ENCODE data around the gene IDS.
"Not testable (repeated sequence)": the region's sequence is repeated elsewhere in the genome, so short reads cannot be mapped to it uniquely, and the experiment has no call there.

IDS gene

DNA sequence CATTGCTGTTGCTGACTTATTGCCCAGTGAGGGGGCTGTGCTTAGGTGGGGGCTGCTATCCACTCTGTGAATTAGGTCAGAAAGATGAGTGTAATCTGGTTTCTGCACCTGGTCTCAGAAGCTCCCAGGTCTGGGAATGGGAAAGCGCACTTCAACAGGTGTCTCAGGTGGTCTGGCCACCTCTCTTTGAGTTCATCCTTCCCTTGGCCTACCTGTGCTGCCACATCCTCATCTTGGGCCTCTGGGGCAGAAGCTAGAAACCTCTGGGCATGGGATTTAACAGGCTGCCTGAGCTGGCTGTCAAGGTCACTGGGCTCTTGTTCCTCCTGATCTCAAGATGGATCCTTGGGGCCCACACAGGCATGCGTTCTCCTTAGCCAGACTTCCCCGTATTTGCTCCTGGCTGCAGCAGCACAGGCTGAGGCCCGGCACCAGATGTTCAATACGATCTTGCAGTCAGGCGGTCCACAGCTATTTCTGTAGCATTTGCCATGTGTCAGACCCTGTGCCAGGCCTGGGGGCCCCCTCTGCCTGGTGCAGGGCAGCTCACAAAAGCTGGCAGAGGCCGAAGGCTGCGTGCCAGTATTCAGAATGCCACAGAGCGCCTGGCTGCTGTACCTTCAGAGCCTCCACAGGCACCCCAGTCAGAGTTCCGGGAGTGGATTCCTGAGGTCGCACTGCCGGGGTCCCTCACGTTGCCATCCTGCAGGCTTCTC is 21.4 kb upstream of the IDS start:
- not testable (repeated sequence) for DNase-seq

DNA sequence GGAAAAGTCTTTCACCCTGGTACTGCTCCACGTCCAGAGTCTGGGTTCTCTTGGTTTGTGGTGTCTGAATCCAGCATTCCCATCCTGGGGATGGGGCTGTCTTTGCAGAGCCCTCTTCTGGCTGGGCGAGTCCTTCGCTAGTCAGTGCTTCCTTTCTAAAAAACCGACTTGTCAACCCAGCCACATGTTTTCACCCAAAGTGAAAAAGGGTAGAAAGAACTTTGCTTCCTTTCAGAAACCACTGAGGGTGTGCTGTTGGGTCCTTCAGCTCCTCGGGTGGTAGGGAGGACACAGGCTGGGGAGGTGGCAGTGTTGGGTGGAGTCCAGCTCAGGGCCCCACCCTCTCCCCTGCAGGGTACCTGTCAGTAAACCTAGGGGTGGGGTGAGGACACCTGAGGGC is 20.8 kb upstream of the IDS start:
- DNase-seq = not testable (repeated sequence)

DNA sequence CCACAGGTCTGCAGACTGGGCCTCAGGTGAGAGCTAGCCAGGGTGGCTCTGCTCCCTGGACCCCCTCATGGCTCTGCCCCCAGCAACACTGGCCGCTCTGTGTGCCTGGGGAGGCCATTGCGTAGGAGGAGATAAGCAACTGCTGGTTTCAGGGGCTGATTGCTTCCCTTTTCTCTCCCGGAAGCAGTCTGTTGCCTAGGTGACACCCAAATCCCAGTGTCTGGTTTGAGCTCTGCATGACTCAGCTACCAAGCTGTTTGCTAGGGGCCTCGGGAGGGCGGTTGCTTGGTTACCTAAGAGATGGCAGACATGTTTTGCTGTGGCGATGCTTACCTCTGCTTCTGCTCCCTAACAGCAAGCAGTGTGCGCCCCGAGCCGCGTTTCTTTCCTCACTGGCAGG is 20.3 kb upstream of the IDS start:
- DNase-seq = not testable (repeated sequence)

DNA sequence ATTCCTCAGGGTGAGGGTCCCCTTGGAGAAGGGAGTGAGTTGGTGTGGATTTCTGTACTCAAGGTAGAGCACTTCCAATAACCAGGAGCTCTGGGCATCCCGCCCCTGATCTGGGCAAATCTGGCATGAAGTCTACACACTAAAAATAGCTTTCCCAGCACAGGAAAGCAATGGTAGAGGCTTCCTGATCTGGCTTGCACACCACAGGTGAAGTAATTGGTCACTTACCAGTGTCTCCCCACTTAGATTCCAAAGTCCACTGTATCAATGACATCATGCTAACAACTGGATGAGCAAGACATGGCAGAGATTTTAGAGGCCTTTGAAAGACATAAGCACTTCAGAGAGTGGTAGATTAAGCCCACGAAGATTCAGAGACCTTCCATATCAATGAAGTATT is 17.8 kb upstream of the IDS start:
- no peak for DNase-seq

DNA sequence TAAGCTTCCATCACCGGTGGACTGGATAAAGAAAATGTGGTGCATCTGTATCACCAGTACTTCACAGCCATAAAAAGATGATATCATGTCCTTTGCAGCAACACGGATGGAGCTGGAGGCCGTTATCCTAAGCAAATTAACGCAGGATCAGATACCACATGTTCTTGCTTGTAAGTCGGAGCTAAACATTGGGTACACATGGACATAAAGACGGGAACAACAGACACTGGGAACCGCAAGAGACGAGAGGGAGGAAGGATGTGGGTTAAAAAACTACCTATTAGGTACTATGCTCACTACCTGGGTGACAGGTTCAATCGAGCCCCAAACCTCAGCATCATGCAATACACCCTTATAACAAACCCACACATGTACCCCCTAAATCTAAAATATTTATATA is 16.3 kb upstream of the IDS start:
- DNase-seq = no peak

DNA sequence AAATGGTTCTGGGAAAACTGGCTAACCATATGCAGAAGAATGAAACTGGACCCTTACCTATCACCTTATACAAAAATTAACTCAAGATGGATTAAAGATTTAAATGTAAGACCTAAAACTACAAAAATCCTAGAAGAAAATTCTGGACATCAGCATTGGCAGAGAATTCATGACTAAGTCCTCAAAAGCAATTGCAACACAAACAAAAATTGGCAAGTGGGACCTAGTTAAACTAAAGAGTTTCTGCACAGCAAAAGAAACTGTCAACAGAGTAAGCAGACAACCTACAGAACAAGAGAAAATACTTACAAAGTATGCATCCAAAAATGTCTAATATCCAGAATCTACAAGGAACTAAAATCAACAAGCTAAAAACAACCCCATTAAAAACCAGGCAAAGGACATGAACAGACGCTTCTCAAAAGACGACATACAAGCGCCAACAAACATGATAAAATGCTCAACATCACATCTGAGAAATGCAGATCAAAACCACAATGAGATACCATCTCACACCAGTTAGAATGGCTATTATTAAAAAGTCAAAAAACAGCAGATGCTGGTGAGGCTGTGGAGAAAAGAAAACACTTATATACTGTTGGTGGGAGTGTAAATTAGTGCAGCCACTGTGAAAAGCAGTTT is 15.7 kb upstream of the IDS start:
- not testable (repeated sequence) for DNase-seq

DNA sequence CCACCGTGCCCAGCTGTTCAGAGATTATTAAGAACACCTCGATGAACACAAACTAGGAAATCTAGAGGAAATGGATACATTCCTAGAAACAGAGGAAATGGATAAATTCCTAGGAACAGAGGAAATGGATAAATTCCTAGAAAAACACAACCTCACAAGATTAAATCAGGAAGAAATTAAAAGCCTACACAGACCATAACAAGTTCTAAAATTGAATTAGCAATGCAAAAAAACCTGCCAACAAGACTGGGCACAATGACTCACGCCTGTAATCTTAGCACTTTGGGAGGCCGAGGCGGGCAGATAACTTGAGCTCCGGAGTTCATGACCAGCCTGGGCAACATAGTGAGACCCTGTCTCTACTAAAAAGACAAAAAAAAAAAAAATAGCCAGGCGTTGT is 13.1 kb upstream of the IDS start:
- no peak for DNase-seq

DNA sequence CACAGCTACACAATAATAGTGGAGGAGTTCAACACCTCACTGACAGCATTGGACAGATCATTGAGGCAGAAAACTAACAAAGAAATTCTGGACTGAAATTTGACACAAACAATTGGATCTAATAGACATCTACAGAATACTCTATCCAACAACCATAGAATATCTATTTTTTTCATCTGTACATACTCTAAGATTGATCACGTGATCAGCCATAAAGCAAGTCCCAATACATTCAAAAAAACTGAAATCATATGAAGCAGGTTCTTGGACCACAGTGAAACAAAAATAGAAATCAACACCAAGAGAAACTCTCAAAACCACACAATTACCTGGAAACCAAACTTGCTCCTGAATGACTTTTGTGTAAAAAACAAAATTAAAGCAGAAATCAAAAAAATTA is 12.2 kb upstream of the IDS start:
- no peak for DNase-seq

DNA sequence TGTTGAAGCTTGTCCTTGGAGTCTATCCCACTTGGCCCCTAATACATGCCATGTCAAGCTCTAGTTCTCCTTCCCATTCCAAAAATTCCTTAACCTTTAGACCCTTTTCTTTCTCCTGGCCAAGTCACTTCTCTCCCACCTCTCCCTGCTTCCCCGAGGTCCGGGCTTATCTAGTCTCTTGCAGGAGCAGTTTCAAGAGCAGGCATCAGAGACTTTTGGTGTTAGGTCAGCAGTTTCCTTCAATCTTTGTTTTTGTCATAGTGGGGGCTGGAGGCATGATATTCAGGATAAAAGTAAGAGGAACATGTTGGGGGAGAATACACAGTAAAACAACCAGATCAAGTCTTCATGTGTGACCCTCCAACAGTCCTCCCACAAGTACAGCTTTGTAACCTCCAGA is 11.5 kb upstream of the IDS start:
- DNase-seq = no peak

DNA sequence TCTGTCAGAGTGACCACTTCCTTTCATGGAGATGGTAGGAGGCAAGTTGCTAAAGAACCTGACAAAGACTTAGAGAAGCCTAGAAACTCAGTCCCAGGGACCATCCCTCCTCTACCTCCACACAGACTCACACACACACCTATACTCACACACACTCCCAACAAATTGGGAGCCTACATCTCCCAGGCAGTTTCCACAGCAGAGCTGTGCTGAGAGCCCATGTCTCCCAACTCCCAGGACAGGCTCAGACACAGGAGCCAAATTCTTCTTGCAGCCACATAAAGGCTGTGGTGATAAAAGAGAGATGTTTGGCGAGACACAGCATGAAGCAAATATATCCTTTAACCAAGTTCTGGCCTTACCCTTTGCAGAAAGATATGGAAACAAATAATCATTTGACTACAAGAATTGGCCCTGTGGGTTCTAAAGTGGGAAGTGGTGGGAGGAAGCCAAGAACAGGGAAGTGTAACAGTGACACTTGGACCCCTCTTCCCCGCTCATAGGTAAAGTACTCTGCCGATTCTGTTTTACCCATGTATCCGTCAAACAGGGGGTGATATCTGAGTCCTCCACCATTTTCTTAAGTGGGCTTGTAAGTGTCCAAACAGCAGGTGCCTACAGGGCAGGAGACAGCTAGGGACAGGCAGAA is 11.0 kb upstream of the IDS start:
- DNase-seq = no peak

DNA sequence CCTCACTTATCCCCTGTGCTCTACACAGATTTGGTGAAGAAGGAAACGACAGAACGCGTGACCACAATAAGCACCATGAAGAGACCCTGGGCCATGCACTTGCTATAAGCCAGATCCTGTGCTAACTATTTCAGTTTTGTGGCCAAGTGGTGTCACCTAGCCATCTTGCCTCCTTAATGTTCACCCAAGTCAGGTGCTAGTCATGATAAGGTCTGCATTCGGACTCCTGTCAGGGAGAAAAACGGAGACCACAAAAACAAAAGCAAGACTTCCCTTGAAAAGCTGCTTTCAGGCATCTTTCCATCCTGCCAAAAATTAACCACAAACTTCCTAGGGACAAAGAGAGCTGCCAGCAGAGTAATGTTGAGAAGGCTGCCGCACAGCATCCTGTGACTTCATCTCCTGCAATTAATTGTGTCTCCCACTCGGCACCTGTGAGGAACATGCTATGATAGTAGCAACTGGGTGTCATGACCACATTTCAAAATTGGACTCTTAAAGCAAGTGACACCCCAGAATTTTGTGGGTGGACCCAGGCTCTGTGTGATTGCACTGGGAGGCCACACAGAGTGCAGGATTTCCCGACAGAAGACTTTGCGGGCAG is 8.8 kb upstream of the IDS start:
- DNase-seq = no peak

DNA sequence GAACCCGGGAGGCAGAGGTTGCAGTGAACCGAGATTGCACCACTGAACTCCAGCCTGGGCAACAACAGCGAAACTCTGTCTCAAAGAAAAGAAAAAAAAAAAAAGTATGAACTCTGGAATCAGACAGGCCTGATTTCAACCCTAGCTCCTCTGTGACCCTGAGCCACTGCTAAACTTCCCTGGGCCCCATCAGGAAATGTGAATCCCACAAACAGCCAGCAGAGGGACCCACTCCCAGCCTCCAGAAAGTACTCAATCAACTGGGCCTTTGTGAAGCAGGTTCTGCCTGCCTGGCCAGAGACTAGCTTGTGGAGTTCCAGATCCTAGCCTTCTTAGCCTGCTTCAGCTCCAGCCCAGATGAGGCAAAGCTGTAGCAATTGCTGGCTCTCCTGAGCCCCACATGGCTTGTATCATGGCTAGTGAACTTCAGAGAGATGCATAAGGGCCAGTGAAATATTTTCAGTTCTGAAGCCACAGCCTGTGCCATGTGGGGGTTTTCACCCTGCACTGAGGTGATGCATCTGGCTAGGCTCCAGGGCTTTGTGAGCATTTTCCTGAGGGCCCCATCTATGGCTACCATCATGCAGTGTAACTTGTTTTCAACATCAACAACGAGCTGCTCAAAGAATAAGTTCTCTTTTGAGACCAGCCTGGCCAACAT is 7.2 kb upstream of the IDS start:
- DNase-seq = peak; percentile 17

DNA sequence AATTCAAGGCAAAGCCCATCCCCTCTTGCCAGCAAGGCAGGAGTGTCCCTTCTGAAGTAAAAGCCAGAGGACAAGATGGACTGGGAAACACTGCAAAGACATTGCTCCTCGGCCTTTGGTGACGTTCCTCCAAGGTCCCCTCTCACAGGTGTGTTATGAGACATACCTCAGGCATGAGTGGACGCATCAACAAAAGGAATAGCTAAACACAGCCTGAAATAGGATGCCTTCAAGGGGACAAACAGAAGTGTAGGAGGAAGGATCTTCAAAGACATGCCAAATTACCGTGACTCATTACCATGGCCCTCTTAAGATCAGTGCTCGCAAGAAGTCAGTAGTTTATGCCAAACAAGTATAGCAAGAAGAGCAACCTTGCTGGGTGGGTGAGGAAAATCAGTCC is 6.0 kb upstream of the IDS start:
- no peak for DNase-seq

DNA sequence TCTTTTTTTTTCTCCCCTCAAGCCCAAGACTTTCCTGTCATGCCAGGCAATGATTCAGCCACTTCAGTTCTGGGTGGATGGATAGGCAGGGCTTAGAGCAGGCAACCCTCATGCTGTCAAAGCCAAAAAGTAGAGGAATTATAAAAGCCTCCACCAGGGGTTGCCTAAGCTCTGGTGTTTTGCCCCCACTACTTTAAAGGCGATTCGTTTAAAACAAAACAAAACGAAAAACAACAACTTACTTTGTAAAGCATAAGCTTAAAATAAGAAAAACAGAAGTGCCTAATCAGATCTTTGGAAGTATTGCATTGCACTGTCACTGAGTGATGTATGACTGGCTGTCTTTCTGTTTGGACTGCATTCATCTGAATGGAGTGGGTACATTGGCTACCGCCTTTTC is 5.3 kb upstream of the IDS start:
- no peak for DNase-seq

DNA sequence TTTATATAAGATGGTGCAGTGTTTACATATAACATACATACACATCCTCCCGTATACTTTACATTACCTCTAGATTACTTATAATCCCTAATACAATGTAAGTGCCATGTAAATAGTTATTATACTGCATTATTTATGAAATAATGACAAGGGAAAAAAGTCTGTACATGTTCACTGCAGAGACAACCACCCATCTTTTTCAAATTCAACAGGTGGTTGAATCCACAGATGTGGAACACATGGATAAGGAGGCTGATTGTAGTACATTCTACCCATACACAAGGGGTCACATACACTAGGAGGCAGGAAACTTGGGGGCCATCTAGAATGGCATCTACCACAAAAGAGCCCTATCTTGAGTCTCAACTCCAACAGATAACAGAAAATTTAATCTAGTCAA is 3.4 kb upstream of the IDS start:
- no peak for DNase-seq

DNA sequence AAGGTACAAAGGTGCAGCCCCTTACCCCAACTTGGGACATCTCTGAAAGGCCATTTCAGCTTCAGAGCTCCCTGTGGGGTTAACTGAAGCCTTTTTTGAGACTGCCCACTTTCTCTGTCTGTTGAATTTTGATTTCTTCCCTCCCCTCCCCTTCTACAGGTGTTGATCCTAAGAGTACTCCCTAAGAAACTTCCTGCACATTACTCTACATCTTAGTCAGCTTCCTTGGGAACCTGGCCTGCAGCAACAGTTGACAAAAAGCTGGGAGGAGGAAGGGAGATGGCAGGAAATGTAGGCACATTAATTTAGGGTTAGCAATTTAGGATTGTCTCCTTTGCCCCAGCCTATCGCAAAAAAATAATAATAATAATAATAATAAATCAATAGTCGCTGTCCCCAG is 1.2 kb upstream of the IDS start:
- no peak for DNase-seq

DNA sequence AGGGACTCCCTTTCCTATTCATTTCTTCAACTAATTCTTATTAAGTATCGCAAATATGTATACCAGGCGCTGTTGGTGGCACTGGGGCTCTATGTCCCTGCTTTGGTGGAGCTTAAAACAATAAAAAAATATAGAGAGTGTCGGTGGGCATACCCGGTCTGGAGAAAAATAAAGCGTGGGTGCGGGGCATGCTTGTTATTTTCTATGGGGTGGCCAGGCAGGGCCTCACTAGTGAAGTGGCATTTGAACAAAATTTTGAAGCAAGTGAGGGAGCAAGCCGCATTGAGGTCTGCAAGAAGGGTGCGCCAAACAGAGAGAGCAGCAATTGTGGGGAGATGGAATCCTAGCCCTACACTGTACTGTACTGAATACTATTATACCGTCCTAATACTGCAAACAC is 565 bp upstream of the IDS start:
- DNase-seq = no peak

DNA sequence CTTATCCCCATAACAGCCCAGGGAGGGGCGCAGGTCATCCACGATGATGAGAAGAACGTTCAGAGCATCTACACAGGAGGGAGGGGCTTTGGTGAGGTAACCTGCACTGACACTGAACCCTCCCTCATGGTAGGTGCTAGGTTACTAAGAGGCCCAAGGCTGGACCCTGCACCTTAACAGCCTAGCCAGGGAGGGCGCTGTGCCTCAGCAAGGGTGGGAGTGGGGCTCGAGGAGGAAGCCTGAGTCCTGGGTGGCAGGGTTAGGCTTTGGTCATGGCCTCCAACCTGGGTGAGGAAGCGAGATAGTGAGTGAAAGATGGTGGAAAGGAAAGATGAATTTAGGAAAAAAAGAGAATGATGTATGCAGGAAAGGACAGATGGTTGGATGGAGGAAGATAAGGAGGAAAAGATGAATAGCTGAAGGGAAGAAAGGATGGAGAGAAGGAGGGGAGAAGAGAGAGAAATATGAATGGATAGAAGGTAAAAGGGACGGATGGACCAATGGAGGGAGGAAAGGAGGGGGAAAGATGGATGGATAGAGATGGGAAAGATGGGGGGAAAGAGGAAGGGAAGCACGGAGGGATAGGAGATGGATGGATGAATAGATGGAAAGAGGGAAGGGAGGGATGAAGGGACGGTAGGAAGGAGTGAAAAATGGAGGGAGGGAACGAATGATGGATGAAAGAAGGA is 736 bp downstream of the IDS start:
- no peak for DNase-seq

DNA sequence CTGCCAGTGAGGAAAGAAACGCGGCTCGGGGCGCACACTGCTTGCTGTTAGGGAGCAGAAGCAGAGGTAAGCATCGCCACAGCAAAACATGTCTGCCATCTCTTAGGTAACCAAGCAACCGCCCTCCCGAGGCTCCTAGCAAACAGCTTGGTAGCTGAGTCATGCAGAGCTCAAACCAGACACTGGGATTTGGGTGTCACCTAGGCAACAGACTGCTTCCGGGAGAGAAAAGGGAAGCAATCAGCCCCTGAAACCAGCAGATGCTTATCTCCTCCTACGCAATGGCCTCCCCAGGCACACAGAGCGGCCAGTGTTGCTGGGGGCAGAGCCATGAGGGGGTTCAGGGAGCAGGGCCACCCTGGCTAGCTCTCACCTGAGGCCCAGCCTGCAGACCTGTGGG is 1.7 kb downstream of the IDS start:
- peak; percentile 26 for DNase-seq

DNA sequence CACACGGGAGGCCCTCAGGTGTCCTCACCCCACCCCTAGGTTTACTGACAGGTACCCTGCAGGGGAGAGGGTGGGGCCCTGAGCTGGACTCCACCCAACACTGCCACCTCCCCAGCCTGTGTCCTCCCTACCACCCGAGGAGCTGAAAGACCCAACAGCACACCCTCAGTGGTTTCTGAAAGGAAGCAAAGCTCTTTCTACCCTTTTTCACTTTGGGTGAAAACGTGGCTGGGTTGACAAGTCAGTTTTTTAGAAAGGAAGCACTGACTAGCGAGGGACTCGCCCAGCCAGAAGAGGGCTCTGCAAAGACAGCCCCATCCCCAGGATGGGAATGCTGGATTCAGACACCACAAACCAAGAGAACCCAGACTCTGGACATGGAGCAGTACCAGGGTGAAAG is 2.2 kb downstream of the IDS start:
- DNase-seq = not testable (repeated sequence)

DNA sequence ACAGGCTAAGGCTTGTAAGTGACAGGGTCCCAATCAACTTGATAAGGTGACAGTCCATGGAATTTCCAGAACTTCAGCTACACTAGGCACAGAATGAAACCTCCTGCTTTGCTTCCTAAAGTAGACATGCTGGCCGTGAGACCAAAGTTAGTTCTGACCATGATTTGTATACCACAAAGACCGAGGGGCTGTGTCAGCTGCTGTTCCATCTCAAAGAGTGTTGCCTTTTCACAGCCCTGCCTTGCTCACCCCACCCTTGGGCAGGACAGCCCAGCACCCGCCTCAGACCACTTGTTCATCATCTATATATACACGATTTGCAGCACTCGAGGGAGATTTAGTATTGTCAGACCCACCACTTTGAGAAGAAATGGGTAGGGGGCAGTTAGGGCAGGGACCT is 5.3 kb downstream of the IDS start:
- no peak for DNase-seq

DNA sequence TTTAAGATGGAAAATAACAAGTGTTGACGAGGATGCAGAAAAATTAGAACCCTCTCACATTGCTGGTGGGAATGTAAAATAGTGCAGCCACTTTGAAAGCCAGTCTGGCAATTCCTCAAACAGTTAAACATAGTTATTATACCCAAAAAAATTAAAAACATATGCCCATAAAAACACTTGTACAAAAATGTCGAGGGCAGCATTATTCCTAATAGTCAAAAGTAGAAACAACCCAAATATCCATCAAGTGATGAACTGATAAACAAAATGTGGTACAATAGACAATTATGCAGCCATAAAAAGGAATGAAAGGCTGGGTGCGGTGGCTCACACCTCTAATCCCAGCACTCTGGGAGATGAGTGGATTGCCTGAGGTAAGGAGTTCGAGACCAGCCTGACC is 6.3 kb downstream of the IDS start:
- DNase-seq = no peak

DNA sequence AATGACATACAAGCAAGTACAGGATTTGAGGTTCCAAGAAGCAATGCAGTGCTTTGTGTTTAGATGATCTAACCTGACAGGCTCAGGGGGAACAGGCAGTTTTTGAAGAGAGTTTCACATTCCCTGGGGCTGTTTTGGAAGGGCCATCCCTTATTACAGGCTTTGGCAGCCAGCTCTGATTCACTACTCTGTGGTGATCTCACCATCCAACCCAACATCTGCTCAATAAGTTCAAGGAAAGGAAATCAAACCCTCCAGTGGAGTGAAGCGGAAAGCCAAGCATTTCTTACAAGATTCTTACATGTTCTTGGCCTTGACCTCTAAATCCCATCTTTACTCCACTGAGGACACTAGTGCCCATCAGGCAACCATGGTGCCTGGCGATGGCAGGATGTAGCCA is 7.5 kb downstream of the IDS start:
- peak; percentile 37 for DNase-seq
